Measurements from ENCODE around the gene C13orf46.

DNA sequence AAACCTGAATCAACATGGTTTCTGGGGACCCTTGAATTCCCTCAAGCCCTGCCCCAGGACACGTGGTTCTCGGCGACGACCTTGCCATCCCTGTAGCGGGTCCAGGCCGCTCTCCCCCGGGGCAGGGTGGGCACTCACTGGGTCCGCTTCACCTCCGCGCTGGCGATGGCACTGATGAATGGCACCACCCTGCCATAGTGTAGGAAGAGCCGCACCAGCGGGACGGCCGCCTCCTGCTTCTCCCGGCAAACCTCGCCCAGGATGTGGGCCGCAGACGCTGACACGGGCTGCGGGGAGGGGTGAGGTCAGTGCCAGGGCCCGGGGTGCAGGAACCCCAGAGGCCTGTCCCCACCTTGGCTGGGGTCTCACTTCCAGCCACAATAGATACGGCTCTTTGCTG, 44.1 kb upstream of the C13orf46 start:
- TF ChIP-seq CTCF (IDR thresholded peaks at IDR 0.05) (no peak), POLR2A (IDR thresholded peaks at IDR 0.05) (no peak)

Measured in body of pancreas (tissue), 4 donors.